K562 (cell line): Measurements from ENCODE around the gene DPEP1. TPM values are rescaled to one million over a fixed set of nuclear protein-coding genes. Genes with fewer than 3 reads are reported as not detected.

ENCODE experiments used
- CCNT2 ChIP-seq: IDR thresholded peaks from 2 replicates; pipeline ENCODE4 v1.6.1; 2011; ENCODE audit warnings: borderline replicate concordance, low read depth, mild to moderate bottlenecking, moderate library complexity, mixed read lengths, low read length; ENCODE audit not compliant: insufficient read length; ENCODE audit errors: extremely low read depth
- CTCF ChIP-seq, 3 experiments: IDR thresholded peaks in 2 of 3; conservative IDR thresholded peaks in 1 of 3; 2 replicates each; pipeline ENCODE4 v1.5.1; 2011 to 2012; ENCODE audit warnings: low read length in 3 of 3, mild to moderate bottlenecking in 3 of 3, control low read depth in 2 of 3, improper control_type of control experiment in 1 of 3, inconsistent platforms in 1 of 3, low read depth in 1 of 3, mixed read lengths in 1 of 3, moderate library complexity in 1 of 3; ENCODE audit not compliant: insufficient read depth in 2 of 3
- EGR1 ChIP-seq: fragments of 450-650 bp; conservative IDR thresholded peaks from 2 replicates; pipeline ENCODE4 v1.6.1; 2017; ENCODE audit warnings: mild to moderate bottlenecking
- EP400 ChIP-seq: fragments of 450-650 bp; IDR thresholded peaks from 2 replicates; pipeline ENCODE4 v1.6.1; 2017; ENCODE audit warnings: antibody characterized with exemption, mild to moderate bottlenecking, moderate library complexity
- ETV5 ChIP-seq: sonication (generic); formaldehyde crosslinking; IDR thresholded peaks from 2 replicates; pipeline ENCODE4 v1.4.0; 2020; ENCODE audit warnings: low read depth, mild to moderate bottlenecking, missing genetic modification reagents
- GABPA ChIP-seq: fragments of 200-800 bp; sonication (Bioruptor generic); conservative IDR thresholded peaks from 2 replicates; pipeline ENCODE4 v1.6.1; 2016; ENCODE audit warnings: low read depth, missing genetic modification characterization, missing compliant biosample characterization
- HDAC1 ChIP-seq, 2 experiments: fragments of 450-650 bp; IDR thresholded peaks; 2 replicates each; pipeline ENCODE4 v1.6.1; 2016 to 2017; ENCODE audit warnings: inconsistent platforms in 1 of 2, mild to moderate bottlenecking in 1 of 2, moderate library complexity in 1 of 2
- MTF1 ChIP-seq: fragments of 250-450 bp; sonication (Bioruptor Pico); IDR thresholded peaks from 2 replicates; pipeline ENCODE4 v1.9.0; 2021; ENCODE audit warnings: moderate library complexity, mild to moderate bottlenecking, inconsistent platforms, borderline replicate concordance
- NFRKB ChIP-seq: fragments of 450-650 bp; IDR thresholded peaks from 2 replicates; pipeline ENCODE4 v1.6.1; 2016; ENCODE audit warnings: low read depth
- OTX1 ChIP-seq: fragments of 450-650 bp; formaldehyde crosslinking; IDR thresholded peaks from 2 replicates; pipeline ENCODE4 v1.4.0; 2022; ENCODE audit warnings: mild to moderate bottlenecking
- PHF8 ChIP-seq: fragments of 200-600 bp; sonication (generic); IDR thresholded peaks from 2 replicates; pipeline ENCODE4 v1.6.1; 2012; ENCODE audit warnings: mixed run types, mild to moderate bottlenecking, inconsistent platforms, low read length, moderate library complexity, borderline replicate concordance
- POU5F1 ChIP-seq: fragments of 150-350 bp; IDR thresholded peaks from 2 replicates; pipeline ENCODE4 v1.6.1; 2014; ENCODE audit warnings: borderline replicate concordance, low read length, low read depth, mild to moderate bottlenecking; ENCODE audit not compliant: partially characterized antibody
- PREB ChIP-seq: sonication (generic); formaldehyde crosslinking; IDR thresholded peaks from 2 replicates; pipeline ENCODE4 v1.8.1; 2023; ENCODE audit warnings: mild to moderate bottlenecking, missing genetic modification reagents
- RNF219 ChIP-seq: fragments of 250-450 bp; sonication (Bioruptor Pico); IDR thresholded peaks from 2 replicates; pipeline ENCODE4 v1.5.0; 2022; ENCODE audit warnings: mild to moderate bottlenecking
- SIN3A ChIP-seq, 2 experiments: fragments of 150-350 bp in 1 of 2; IDR thresholded peaks; 2 replicates each; pipeline ENCODE4 v1.6.1; 2011 to 2016; ENCODE audit warnings: borderline replicate concordance in 2 of 2, low read depth in 2 of 2, low read length in 2 of 2, mild to moderate bottlenecking in 2 of 2, moderate library complexity in 2 of 2; ENCODE audit not compliant: control insufficient read depth in 1 of 2
- TBL1XR1 ChIP-seq, 2 experiments: IDR thresholded peaks; 2 replicates each; pipeline ENCODE4 v1.6.1; 2012; ENCODE audit warnings: improper control_type of control experiment in 2 of 2, low read length in 2 of 2, mild to moderate bottlenecking in 1 of 2
- TEAD4 ChIP-seq, 2 experiments: sonication (generic) in 1 of 2; formaldehyde crosslinking in 1 of 2; IDR thresholded peaks; 2 replicates each; pipeline versions ENCODE4 v1.6.1 to v1.8.0; 2012 to 2022; ENCODE audit warnings: borderline replicate concordance in 1 of 2, inconsistent platforms in 1 of 2, low read length in 1 of 2, mild to moderate bottlenecking in 1 of 2, missing genetic modification reagents in 1 of 2
- U2AF1 ChIP-seq: fragments of 200-400 bp; formaldehyde crosslinking; optimal IDR thresholded peaks from 2 replicates; pipeline ENCODE3; 2017; ENCODE audit warnings: mild to moderate bottlenecking, low read depth, low read length, moderate library complexity
- ZNF586 ChIP-seq: fragments of 450-650 bp; formaldehyde crosslinking; conservative IDR thresholded peaks from 2 replicates; pipeline ENCODE4 v1.4.0; 2020; ENCODE audit warnings: mild to moderate bottlenecking, moderate library complexity
- ZNF76 ChIP-seq: fragments of 250-450 bp; sonication (Bioruptor Pico); IDR thresholded peaks from 2 replicates; pipeline ENCODE4 v1.4.0; 2020; ENCODE audit warnings: mild to moderate bottlenecking, moderate library complexity, borderline replicate concordance
- polyA plus RNA-seq, 8 experiments: library from polyadenylated mRNA; depleted of rRNA in 4 of 8; stranded (reverse) in 5 of 8; unstranded in 3 of 8; fragments of >200 nt; fragmentation: Nextera tagmentation in 2 of 8; fragmentation: Illumina TruSeq in 1 of 8; extraction: Ambion mirVana in 2 of 8; extraction: Trizol in 1 of 8; gene quantifications; 2 replicates each; pipeline versions ENCODE4 v1.2.1 to v1.2.3, GENCODE V29; 2011 to 2014; ENCODE audit warnings: inconsistent platforms in 1 of 8, missing spikeins in 1 of 8
- total RNA-seq, 7 experiments: library from RNA; depleted of rRNA in 6 of 7; stranded (reverse); fragments of >200 nt in 6 of 7; fragmentation: Illumina TruSeq in 2 of 7; extraction: Trizol in 2 of 7; gene quantifications; 2 replicates each; pipeline versions ENCODE4 v1.2.1 to v1.2.3, GENCODE V29; 2011 to 2021; ENCODE audit warnings: low replicate concordance in 1 of 7

Gene DPEP1
- total and polyA plus RNA-seq, 9 of the 15 experiments (the other 6 are each of a cell fraction or from before 2014, with no cell fraction given): 0.14 to 0.31 (median 0.20) TPM; not detected in 6

- peak; percentile 22; the same call in 1 of the 2 replicates for TF ChIP-seq EP400
- peak; percentile 56 to 86; a peak in 1 of 4 replicates for TF ChIP-seq SIN3A (IDR thresholded peaks at IDR 0.05; ENCODE audit: borderline replicate concordance in 2 of 2, control insufficient read depth in 1 of 2, low read depth in 2 of 2, low read length in 2 of 2)
- TF ChIP-seq GABPA (tag): no peak
- no peak for TF ChIP-seq EGR1
- peak; percentile 61; the same call in 1 of the 2 replicates for TF ChIP-seq PHF8
- TF ChIP-seq CTCF (IDR thresholded peaks at IDR 0.05 in 2 of 3, conservative IDR thresholded peaks at IDR 0.05 in 1 of 3; ENCODE audit: insufficient read depth in 2 of 3, low read depth in 1 of 3, low read length in 3 of 3): no peak
- TF ChIP-seq ZNF76 (CRISPR knock-in tag): no peak
- 0 out of 4 replicates have a peak, but pooled peaks of 1 of the 2 experiments have one; percentile 40 for TF ChIP-seq HDAC1 (IDR thresholded peaks at IDR 0.05)
- TF ChIP-seq PREB: no peak
- TF ChIP-seq NFRKB: no peak
- no peak for TF ChIP-seq POU5F1
- no peak for TF ChIP-seq CCNT2
- no peak for TF ChIP-seq TEAD4 (IDR thresholded peaks at IDR 0.05; ENCODE audit: low read length)
- no peak for TF ChIP-seq TEAD4 (CRISPR knock-in tag; IDR thresholded peaks at IDR 0.05; ENCODE audit: borderline replicate concordance)
- TF ChIP-seq ETV5 (CRISPR knock-in tag): no peak
- TF ChIP-seq U2AF1: no peak
- no peak for TF ChIP-seq MTF1 (CRISPR knock-in tag)
- no peak for TF ChIP-seq TBL1XR1 (IDR thresholded peaks at IDR 0.05; ENCODE audit: low read length in 2 of 2)
- no peak for TF ChIP-seq OTX1 (CRISPR knock-in tag)
- no peak for TF ChIP-seq ZNF586 (CRISPR knock-in tag)
- no peak for TF ChIP-seq RNF219
Observed at GRCh38 chr16:89575247-89576152, 37.9 kb upstream of the DPEP1 start, which contains the start of gene CPNE7 (continued).
